Measurements from ENCODE around the gene VGLL4.

Gene VGLL4

GRCh38 chr3:11566916-11567315, 76.8 kb downstream of the VGLL4 start:
- in situ Hi-C loops (cut with HindIII; ENCODE audit: low sequenced_read_pairs) = no loop called here

GRCh38 chr3:11566478-11566877, 77.2 kb downstream of the VGLL4 start:
- in situ Hi-C loops (cut with HindIII; ENCODE audit: low sequenced_read_pairs) = no loop called here

GRCh38 chr3:11565932-11566331, 77.8 kb downstream of the VGLL4 start:
- in situ Hi-C loops (cut with HindIII; ENCODE audit: low sequenced_read_pairs) = no loop called here

GRCh38 chr3:11565492-11565891, 78.2 kb downstream of the VGLL4 start:
- in situ Hi-C loops (cut with HindIII; ENCODE audit: low sequenced_read_pairs) = no loop called here

GRCh38 chr3:11565072-11565471, 78.6 kb downstream of the VGLL4 start:
- in situ Hi-C loops (cut with HindIII; ENCODE audit: low sequenced_read_pairs) = no loop called here

GRCh38 chr3:11564577-11565001, 79.1 kb downstream of the VGLL4 start:
- in situ Hi-C loops (cut with HindIII; ENCODE audit: low sequenced_read_pairs) = no loop called here

- in situ Hi-C loops (cut with HindIII; ENCODE audit: low sequenced_read_pairs) = no loop called here
These were observed 79.9 kb downstream of the VGLL4 start for GRCh38 chr3:11563865-11564185.

- in situ Hi-C loops (cut with HindIII; ENCODE audit: low sequenced_read_pairs) = no loop called here
These were observed 80.4 kb downstream of the VGLL4 start for GRCh38 chr3:11563159-11563864.

GRCh38 chr3:11562277-11562881, 81.3 kb downstream of the VGLL4 start:
- in situ Hi-C loops (cut with HindIII; ENCODE audit: low sequenced_read_pairs) = no loop called here

GRCh38 chr3:11560746-11561145, 83.0 kb downstream of the VGLL4 start:
- in situ Hi-C loops (cut with HindIII; ENCODE audit: low sequenced_read_pairs) = no loop called here

- in situ Hi-C loops (cut with HindIII; ENCODE audit: low sequenced_read_pairs) = no loop called here
These were observed 83.7 kb downstream of the VGLL4 start for GRCh38 chr3:11559816-11560633.

- in situ Hi-C loops (cut with HindIII; ENCODE audit: low sequenced_read_pairs) = no loop called here
These were observed 84.5 kb downstream of the VGLL4 start for GRCh38 chr3:11558918-11559815.

- in situ Hi-C loops (cut with HindIII; ENCODE audit: low sequenced_read_pairs) = no loop called here
These were observed 85.3 kb downstream of the VGLL4 start for GRCh38 chr3:11558411-11558903.

- in situ Hi-C loops (cut with HindIII; ENCODE audit: low sequenced_read_pairs) = no loop called here
These were observed 85.7 kb downstream of the VGLL4 start for GRCh38 chr3:11558002-11558401.

- in situ Hi-C loops (cut with HindIII; ENCODE audit: low sequenced_read_pairs) = no loop called here
These were observed 86.7 kb downstream of the VGLL4 start for GRCh38 chr3:11556851-11557644.

- in situ Hi-C loops (cut with HindIII; ENCODE audit: low sequenced_read_pairs) = no loop called here
These were observed 87.7 kb downstream of the VGLL4 start for GRCh38 chr3:11555881-11556633.

GRCh38 chr3:11555211-11555782, 88.4 kb downstream of the VGLL4 start:
- in situ Hi-C loops (cut with HindIII; ENCODE audit: low sequenced_read_pairs) = no loop called here

- in situ Hi-C loops (cut with HindIII; ENCODE audit: low sequenced_read_pairs) = no loop called here
These were observed 89.0 kb downstream of the VGLL4 start for GRCh38 chr3:11554666-11555065.

- in situ Hi-C loops (cut with HindIII; ENCODE audit: low sequenced_read_pairs) = no loop called here
These were observed 89.5 kb downstream of the VGLL4 start for GRCh38 chr3:11554236-11554610.
